Erythroblast (primary cell): ENCODE data around the gene MPZL3.

Experiments used
- GATA1 ChIP-seq: IDR thresholded peaks from 2 replicates; pipeline ENCODE4 v1.6.1; 2011; ENCODE audit warnings: low read depth, mild to moderate bottlenecking, control low read depth, low read length, moderate library complexity
- POLR2A ChIP-seq: IDR thresholded peaks from 2 replicates; pipeline ENCODE4 v1.6.1; 2011; ENCODE audit warnings: mild to moderate bottlenecking, low read length

DNA sequence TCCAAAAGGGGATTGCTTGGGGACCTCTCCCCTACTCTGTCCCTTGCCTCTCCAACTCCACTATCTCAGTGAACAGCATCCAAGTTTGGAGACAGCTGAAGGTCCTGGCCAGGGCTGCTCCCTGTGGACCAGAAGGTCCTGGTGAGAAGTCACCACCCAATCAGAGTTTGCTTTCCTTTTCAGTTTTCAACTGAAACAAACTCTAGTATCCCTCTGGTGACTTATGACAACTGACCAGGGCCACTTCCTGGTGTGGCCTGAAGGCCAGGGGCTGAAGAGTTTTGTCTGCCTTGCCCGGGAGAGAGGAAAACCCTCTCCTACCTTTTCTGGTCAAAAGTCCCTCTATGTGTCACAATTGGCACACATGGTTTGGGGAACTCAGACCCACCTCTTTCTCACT is 32.4 kb downstream of the MPZL3 start:
- no peak for TF ChIP-seq POLR2A
- no peak for TF ChIP-seq GATA1
